GM23338 (cell line): Measurements from ENCODE around the gene OR4D1.

Experiments used
- CREB1 ChIP-seq: fragments of 250-450 bp; sonication (Bioruptor Pico); IDR thresholded peaks from 2 replicates; pipeline ENCODE4 v1.5.0; 2020; ENCODE audit warnings: low read depth, mild to moderate bottlenecking, moderate library complexity
- EZH2 ChIP-seq: fragments of 200-600 bp; sonication (generic); IDR thresholded peaks from one replicate; pipeline ENCODE4 v1.8.0; 2017; ENCODE audit warnings: antibody characterized with exemption, mild to moderate bottlenecking, low read depth; ENCODE audit not compliant: unreplicated experiment
- EZH2phosphoT487 ChIP-seq: fragments of 200-600 bp; sonication (generic); IDR thresholded peaks from one replicate; pipeline ENCODE4 v1.8.1; 2018; ENCODE audit warnings: antibody characterized with exemption; ENCODE audit not compliant: unreplicated experiment
- JUNB ChIP-seq: IDR thresholded peaks from one replicate; pipeline ENCODE4 v1.6.1; 2016; ENCODE audit warnings: antibody characterized with exemption; ENCODE audit not compliant: unreplicated experiment
- NANOG ChIP-seq: IDR thresholded peaks from 2 replicates; pipeline ENCODE4 v1.6.1; 2016; ENCODE audit warnings: antibody characterized with exemption, borderline replicate concordance
- POLR2AphosphoS5 ChIP-seq: IDR thresholded peaks from 2 replicates; pipeline ENCODE4 v1.6.1; 2016; ENCODE audit warnings: antibody characterized with exemption, low read depth
- STAT1 ChIP-seq: IDR thresholded peaks from one replicate; pipeline ENCODE4 v1.6.1; 2016; ENCODE audit warnings: antibody characterized with exemption; ENCODE audit not compliant: unreplicated experiment
- ZNF114 ChIP-seq: fragments of 250-450 bp; sonication (Bioruptor Pico); IDR thresholded peaks from 2 replicates; pipeline ENCODE4 v1.5.0; 2020; ENCODE audit warnings: mild to moderate bottlenecking, moderate library complexity
- ZNF331 ChIP-seq: fragments of 250-450 bp; sonication (Bioruptor Pico); IDR thresholded peaks from 2 replicates; pipeline ENCODE4 v1.5.0; 2020; ENCODE audit warnings: low read depth, mild to moderate bottlenecking, moderate library complexity
- TF ChIP-seq, protein P1 (sequence below), 2 experiments: fragments of 200-600 bp in 1 of 2; sonication (generic) in 1 of 2; conservative IDR thresholded peaks; 2 replicates each; pipeline versions ENCODE4 v1.5.1 to v1.6.1; 2016 to 2017; ENCODE audit warnings: antibody characterized with exemption in 2 of 2, low read depth in 2 of 2, mild to moderate bottlenecking in 2 of 2, moderate library complexity in 1 of 2
- TF ChIP-seq, protein P2 (sequence below): IDR thresholded peaks from one replicate; pipeline ENCODE4 v1.6.1; 2018; ENCODE audit warnings: antibody characterized with exemption; ENCODE audit not compliant: unreplicated experiment
- TF ChIP-seq, protein P3 (sequence below): IDR thresholded peaks from 2 replicates; pipeline ENCODE4 v1.6.1; 2016; ENCODE audit warnings: antibody characterized with exemption
- TF ChIP-seq, protein P4 (sequence below): fragments of 250-450 bp; sonication (Bioruptor Pico); IDR thresholded peaks from 2 replicates; pipeline ENCODE4 v1.5.0; 2020; ENCODE audit warnings: mild to moderate bottlenecking, moderate library complexity

DNA sequence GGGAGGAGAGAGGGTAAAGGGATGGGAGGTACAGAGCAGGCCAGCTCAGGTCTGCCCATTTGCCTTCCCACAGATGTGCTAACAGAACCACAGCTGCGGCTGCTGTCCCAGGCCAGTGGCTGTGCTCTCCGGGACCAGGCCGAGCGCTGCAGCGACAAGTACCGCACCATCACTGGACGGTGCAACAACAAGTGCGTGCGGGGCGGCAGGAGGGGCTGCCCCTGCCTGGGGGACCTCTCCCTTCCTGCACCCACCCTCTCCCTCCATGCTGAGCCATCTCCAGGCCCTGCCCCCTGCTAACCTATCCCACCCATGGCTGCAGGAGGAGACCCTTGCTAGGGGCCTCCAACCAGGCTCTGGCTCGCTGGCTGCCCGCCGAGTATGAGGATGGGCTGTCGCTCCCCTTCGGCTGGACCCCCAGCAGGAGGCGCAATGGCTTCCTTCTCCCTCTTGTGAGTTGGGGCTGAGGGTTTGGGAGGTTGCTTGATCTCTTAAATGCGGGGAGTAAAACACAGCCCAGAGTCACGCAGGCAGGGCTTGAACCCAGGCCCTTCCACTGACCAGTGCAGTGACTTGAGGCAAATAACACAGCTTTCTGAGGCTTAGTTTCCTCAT lies 45.6 kb downstream of the OR4D1 start:
- TF ChIP-seq, protein P1, sequence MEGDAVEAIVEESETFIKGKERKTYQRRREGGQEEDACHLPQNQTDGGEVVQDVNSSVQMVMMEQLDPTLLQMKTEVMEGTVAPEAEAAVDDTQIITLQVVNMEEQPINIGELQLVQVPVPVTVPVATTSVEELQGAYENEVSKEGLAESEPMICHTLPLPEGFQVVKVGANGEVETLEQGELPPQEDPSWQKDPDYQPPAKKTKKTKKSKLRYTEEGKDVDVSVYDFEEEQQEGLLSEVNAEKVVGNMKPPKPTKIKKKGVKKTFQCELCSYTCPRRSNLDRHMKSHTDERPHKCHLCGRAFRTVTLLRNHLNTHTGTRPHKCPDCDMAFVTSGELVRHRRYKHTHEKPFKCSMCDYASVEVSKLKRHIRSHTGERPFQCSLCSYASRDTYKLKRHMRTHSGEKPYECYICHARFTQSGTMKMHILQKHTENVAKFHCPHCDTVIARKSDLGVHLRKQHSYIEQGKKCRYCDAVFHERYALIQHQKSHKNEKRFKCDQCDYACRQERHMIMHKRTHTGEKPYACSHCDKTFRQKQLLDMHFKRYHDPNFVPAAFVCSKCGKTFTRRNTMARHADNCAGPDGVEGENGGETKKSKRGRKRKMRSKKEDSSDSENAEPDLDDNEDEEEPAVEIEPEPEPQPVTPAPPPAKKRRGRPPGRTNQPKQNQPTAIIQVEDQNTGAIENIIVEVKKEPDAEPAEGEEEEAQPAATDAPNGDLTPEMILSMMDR (conservative IDR thresholded peaks at IDR 0.05; ENCODE audit: low read depth in 2 of 2) = peak; percentile 57 to 73
- no peak for TF ChIP-seq POLR2AphosphoS5
- no peak for TF ChIP-seq EZH2
- TF ChIP-seq, protein P2, sequence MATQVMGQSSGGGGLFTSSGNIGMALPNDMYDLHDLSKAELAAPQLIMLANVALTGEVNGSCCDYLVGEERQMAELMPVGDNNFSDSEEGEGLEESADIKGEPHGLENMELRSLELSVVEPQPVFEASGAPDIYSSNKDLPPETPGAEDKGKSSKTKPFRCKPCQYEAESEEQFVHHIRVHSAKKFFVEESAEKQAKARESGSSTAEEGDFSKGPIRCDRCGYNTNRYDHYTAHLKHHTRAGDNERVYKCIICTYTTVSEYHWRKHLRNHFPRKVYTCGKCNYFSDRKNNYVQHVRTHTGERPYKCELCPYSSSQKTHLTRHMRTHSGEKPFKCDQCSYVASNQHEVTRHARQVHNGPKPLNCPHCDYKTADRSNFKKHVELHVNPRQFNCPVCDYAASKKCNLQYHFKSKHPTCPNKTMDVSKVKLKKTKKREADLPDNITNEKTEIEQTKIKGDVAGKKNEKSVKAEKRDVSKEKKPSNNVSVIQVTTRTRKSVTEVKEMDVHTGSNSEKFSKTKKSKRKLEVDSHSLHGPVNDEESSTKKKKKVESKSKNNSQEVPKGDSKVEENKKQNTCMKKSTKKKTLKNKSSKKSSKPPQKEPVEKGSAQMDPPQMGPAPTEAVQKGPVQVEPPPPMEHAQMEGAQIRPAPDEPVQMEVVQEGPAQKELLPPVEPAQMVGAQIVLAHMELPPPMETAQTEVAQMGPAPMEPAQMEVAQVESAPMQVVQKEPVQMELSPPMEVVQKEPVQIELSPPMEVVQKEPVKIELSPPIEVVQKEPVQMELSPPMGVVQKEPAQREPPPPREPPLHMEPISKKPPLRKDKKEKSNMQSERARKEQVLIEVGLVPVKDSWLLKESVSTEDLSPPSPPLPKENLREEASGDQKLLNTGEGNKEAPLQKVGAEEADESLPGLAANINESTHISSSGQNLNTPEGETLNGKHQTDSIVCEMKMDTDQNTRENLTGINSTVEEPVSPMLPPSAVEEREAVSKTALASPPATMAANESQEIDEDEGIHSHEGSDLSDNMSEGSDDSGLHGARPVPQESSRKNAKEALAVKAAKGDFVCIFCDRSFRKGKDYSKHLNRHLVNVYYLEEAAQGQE = no peak
- no peak for TF ChIP-seq EZH2phosphoT487
- TF ChIP-seq ZNF331 (CRISPR knock-in tag) = no peak
- no peak for TF ChIP-seq CREB1
- no peak for TF ChIP-seq STAT1
- no peak for TF ChIP-seq NANOG
- TF ChIP-seq JUNB = no peak
- no peak for TF ChIP-seq ZNF114
- TF ChIP-seq, protein P3, sequence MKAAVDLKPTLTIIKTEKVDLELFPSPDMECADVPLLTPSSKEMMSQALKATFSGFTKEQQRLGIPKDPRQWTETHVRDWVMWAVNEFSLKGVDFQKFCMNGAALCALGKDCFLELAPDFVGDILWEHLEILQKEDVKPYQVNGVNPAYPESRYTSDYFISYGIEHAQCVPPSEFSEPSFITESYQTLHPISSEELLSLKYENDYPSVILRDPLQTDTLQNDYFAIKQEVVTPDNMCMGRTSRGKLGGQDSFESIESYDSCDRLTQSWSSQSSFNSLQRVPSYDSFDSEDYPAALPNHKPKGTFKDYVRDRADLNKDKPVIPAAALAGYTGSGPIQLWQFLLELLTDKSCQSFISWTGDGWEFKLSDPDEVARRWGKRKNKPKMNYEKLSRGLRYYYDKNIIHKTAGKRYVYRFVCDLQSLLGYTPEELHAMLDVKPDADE = no peak
- TF ChIP-seq, protein P4, sequence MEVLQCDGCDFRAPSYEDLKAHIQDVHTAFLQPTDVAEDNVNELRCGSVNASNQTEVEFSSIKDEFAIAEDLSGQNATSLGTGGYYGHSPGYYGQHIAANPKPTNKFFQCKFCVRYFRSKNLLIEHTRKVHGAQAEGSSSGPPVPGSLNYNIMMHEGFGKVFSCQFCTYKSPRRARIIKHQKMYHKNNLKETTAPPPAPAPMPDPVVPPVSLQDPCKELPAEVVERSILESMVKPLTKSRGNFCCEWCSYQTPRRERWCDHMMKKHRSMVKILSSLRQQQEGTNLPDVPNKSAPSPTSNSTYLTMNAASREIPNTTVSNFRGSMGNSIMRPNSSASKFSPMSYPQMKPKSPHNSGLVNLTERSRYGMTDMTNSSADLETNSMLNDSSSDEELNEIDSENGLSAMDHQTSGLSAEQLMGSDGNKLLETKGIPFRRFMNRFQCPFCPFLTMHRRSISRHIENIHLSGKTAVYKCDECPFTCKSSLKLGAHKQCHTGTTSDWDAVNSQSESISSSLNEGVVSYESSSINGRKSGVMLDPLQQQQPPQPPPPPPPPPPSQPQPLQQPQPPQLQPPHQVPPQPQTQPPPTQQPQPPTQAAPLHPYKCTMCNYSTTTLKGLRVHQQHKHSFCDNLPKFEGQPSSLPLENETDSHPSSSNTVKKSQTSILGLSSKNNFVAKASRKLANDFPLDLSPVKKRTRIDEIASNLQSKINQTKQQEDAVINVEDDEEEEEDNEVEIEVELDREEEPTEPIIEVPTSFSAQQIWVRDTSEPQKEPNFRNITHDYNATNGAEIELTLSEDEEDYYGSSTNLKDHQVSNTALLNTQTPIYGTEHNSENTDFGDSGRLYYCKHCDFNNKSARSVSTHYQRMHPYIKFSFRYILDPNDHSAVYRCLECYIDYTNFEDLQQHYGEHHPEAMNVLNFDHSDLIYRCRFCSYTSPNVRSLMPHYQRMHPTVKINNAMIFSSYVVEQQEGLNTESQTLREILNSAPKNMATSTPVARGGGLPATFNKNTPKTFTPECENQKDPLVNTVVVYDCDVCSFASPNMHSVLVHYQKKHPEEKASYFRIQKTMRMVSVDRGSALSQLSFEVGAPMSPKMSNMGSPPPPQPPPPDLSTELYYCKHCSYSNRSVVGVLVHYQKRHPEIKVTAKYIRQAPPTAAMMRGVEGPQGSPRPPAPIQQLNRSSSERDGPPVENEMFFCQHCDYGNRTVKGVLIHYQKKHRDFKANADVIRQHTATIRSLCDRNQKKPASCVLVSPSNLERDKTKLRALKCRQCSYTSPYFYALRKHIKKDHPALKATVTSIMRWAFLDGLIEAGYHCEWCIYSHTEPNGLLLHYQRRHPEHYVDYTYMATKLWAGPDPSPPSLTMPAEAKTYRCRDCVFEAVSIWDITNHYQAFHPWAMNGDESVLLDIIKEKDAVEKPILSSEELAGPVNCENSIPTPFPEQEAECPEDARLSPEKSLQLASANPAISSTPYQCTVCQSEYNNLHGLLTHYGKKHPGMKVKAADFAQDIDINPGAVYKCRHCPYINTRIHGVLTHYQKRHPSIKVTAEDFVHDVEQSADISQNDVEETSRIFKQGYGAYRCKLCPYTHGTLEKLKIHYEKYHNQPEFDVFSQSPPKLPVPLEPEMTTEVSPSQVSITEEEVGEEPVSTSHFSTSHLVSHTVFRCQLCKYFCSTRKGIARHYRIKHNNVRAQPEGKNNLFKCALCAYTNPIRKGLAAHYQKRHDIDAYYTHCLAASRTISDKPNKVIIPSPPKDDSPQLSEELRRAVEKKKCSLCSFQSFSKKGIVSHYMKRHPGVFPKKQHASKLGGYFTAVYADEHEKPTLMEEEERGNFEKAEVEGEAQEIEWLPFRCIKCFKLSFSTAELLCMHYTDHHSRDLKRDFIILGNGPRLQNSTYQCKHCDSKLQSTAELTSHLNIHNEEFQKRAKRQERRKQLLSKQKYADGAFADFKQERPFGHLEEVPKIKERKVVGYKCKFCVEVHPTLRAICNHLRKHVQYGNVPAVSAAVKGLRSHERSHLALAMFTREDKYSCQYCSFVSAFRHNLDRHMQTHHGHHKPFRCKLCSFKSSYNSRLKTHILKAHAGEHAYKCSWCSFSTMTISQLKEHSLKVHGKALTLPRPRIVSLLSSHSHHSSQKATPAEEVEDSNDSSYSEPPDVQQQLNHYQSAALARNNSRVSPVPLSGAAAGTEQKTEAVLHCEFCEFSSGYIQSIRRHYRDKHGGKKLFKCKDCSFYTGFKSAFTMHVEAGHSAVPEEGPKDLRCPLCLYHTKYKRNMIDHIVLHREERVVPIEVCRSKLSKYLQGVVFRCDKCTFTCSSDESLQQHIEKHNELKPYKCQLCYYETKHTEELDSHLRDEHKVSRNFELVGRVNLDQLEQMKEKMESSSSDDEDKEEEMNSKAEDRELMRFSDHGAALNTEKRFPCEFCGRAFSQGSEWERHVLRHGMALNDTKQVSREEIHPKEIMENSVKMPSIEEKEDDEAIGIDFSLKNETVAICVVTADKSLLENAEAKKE (CRISPR knock-in tag) = no peak
